DMS153 treated with DMSO at 0.1 percent for 48 hours (cell line): Measurements from ENCODE around the gene ZNF407.

ENCODE experiments used
- DNase-seq: peaks from one replicate; lab custom pipeline; 2025; ENCODE audit not compliant: unreplicated experiment; lab: John Stamatoyannopoulos, UW

ZNF407 gene

DNA sequence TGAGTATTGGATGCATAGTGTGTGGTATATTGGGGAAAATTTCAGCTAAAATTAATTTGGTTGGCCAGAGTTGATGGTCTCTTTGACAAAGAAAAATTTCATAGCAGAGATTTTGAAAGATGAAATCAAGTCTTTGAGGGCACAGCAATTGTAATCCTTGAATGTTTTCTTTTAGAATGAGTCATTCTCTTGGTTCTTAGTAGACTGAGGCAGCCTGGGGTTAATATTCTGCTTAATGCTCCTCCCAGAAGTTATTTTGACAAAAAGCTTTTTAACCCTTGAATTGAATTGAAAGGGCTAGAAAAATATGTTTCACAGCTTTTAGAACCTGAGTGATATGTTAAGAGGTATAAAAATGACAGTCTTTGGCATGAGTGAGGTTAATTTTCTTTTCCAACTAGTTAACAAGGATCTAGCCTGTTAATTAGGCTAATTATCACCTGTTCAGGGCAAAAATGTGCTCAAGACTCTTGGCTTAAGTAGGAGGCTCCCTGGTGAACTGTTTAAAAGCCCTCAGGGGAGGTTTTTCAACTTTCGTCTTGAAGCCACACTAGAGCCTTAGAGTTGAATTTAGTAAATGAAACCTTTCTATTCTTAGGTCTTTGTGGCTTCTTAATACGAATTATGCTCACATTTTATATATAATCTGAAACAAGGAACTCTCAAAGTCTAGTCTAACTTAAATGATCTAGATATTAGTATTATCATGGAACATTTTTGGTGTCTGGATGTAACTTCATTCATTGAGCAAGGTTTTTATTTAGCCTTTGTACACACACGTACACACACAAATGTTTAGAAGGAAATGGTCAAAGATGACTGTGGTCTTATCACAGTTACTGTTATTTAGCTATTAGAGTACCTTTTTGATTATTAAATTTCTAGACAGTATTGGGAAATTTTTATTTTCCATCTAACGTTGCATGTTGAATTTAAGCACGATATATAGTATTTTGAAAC lies 272.5 kb downstream of the ZNF407 start:
- DNase-seq = no peak

- DNase-seq = no peak
Measured at GRCh38 chr18:74870950-74871349, 273.3 kb downstream of the ZNF407 start.

DNA sequence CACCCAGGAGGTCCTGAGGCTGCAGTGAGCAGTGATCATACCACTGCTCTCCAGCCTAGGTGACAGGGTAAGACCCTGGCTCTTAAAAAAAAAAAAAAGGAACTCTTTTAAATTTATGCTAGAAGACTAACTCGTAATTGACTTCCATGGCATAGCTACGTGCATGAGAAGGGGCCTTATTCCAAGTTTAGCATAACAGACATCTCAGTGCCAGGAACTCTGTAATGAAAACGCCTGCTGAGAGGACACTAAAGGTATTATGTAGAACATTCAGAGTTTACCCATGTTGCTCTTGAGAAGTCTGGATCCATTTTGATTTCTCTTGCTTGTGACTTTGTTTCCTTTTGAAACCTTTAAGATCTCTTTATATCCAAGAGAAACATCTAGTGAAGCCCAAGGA lies 276.0 kb downstream of the ZNF407 start:
- DNase-seq = no peak

GRCh38 chr18:74874351-74874750 lies 276.7 kb downstream of the ZNF407 start:
- no peak for DNase-seq

DNA sequence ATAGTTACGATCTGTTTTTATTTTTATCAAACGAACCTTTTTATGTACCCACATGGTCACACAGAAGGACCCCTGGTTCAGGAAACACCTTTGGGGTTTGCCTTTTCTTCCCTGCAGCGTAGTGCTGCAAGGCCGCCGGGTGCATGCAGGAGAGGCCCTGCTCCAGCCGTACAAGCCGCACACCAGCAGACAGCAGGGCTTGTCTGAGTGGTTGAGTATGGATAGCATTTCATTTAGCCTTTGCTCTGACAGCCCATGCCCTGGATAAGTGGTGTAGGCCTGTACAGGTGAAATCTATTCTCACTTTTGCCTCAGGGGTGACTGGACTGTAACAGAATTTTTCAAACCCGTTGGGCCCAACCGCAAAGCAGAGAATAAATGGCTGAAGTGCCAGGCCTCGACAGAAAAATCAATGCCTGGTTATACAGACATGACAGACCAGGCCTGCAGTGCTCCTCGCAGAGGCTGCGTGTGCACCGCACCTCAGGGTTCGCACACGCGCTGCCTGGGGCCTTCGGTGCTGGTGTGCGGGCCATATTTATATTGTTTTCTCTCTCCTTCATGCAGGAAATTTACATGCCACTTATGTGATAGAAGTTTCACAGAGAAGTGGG lies 279.1 kb downstream of the ZNF407 start:
- DNase-seq = no peak

- no peak for DNase-seq
Measured at GRCh38 chr18:74878267-74878666, 280.6 kb downstream of the ZNF407 start.

DNA sequence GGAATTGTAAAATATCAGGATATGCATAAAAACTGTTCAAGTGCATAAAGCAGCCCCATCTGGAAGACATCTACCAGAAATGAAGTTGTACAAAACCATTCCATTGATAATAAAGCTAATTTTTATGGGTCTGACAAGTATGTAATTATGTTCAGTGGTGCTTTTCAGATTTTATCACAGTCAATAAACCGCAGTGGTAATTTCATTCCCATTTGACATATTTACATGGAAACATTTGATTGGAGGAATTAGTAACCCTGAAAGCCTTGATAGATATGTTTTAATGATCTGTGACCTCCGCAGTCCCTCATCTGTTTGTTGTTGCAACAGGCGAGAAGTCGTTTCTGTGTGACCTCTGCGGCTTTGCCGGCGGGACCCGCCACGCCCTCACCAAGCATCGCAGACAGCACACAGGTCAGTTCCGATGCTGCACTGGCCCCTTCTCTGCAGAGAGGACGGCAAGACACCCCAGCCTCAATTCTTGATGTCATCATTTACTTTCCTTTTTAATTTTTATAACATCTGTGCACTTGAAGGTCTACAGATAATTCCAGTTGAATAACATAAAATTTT lies 283.1 kb downstream of the ZNF407 start:
- no peak for DNase-seq

GRCh38 chr18:74892066-74892627 lies 294.5 kb downstream of the ZNF407 start:
- DNase-seq = peak; percentile 18

DNA sequence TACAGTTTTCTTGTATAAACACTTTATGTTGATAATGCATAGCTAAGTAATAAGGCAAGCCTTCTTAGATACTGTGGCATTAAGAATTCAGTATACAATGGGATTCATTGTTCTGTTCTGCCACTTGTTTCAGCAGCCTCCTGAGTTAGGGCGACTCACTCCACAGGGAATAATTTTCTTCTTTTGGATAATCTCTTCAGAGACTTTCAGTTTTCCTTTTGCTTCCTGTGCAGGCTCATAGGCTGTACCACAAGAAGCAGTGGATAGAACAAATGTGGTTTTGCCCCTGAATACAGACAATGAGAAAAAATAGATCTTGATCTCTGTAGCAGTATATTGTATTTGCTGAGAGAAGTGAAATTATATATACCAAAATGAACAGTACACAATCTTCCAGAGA lies 298.0 kb downstream of the ZNF407 start:
- no peak for DNase-seq

GRCh38 chr18:74896390-74896991 lies 298.8 kb downstream of the ZNF407 start:
- peak; percentile 81 for DNase-seq

DNA sequence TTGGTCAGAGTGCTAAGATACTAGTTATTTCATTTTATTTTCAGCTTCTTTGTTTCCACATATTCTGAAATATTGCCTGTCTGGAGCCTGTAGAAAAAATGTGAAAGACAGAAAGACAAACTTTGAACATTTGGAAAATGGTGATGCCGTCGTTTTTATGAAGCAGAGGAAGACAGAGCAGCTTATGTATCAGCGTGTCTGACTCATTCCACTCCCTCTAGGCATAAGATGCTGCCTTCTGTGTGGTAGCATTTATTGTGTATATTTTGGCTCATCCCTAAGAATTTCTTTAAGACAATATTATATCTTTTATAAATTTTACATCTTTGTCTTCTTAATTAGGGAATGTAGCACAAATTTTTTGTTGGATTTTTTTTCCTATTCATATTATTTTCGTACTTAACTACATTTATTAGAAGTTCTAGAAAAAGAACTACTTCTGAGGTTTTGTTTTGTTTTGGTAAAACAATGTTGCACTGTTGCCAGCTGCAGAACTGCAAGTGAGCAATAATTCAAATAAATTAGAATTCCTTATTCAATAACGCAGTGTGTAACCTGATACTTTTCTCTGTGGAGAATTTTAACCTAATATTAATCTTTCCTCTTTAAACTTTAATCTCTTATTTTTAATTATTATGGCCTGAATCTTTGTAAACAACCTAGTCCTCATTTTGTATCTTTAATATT lies 300.4 kb downstream of the ZNF407 start:
- no peak for DNase-seq

GRCh38 chr18:74898965-74899364 lies 301.3 kb downstream of the ZNF407 start:
- DNase-seq = peak; percentile 42

DNA sequence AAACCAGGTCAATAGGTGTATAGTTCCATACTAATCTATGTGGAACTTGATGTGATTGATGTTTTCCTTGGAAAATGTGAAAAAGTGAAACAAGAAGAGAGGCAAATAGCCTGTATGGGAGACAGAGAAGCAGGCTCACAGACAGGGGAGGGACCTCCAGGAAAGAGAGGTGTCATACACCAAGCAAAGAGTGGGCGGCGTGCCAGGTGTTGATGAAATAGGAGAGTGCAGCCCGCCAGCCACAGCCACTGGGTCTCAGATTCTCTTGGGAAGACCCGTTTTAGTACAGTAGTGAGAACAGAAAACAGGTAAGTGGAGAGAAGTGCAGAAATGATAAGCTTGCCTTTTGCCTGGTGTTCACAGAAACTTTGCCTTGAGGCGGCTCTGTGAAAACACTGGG lies 301.9 kb downstream of the ZNF407 start:
- DNase-seq = peak; percentile 67

DNA sequence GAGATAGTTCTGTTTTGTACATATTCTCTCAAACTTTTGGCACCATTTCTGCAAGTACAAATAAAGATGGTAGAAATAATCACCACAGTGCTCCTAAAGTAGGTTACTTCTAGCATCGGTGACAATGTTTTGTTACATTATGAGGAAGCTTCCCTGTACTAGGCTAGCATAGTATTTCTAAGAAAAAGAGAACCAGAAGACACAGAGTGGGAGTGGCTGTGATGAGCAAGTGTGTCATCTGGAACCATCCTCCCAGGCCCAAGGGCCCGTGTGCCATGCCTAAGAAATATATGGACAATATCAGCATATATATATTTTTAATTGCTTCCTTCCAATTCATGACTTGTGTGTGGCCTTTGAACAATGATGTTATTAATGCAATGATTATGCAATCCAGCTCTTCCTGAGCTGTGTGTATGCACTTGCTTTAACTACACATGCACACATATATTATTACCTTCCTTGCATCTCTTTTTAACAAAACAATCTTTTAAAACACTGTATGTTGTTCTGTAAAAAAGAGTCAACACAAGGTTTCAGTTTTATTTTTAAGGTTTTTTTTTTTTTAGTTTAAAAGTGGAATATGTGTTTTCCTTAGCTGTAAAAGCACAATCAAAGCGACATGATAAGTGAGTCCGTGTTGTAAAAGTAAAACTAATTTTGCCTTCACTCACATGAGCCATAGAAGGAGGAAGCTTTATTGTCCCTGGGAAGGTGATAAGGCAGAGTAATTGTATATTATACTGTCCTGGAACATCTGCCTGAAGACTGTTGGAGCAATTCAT lies 303.9 kb downstream of the ZNF407 start:
- DNase-seq = no peak

GRCh38 chr18:74902147-74902455 lies 304.4 kb downstream of the ZNF407 start:
- DNase-seq = peak; percentile 19

DNA sequence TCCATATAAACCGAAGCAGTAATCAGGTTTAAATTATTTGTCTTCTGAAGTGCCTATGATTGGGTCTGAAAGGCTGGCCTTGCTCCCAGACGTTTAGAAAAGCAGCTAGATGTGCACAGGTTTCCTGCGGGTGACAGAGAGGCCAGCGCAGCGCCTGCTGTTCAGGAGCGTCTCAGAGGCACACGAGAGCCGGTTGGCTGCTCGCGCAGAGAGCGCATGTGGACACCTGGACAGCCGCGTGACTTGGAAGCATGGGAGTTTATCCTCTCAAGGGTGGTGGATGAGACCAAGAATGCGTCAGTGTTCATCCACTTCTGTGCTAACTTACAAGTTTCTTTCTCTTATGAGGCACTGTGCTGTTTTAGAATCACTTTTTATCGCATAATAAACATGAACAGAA lies 307.6 kb downstream of the ZNF407 start:
- DNase-seq = peak; percentile 54

GRCh38 chr18:74906184-74906583 lies 308.5 kb downstream of the ZNF407 start:
- DNase-seq = peak; percentile 33

- DNase-seq = peak; percentile 40
Measured at GRCh38 chr18:74914052-74914591, 316.5 kb downstream of the ZNF407 start.

GRCh38 chr18:74914648-74915047 lies 317.0 kb downstream of the ZNF407 start:
- no peak for DNase-seq
